Liver (tissue), 3 donors: ENCODE data around the gene SHB.

Source experiments
- CTCF ChIP-seq: fragments of 150-350 bp; IDR thresholded peaks from 2 replicates; pipeline ENCODE4 v1.5.1; 2017; ENCODE audit warnings: improper control_type of control experiment, low read depth, low read length; ENCODE audit not compliant: missing input control
- MAX ChIP-seq: IDR thresholded peaks from 2 replicates; pipeline ENCODE4 v1.6.1; 2016; ENCODE audit warnings: antibody characterized with exemption
- NR2F2 ChIP-seq: IDR thresholded peaks from 2 replicates; pipeline ENCODE4 v1.6.1; 2016; ENCODE audit warnings: antibody characterized with exemption
- REST ChIP-seq: IDR thresholded peaks from 2 replicates; pipeline ENCODE4 v1.6.1; 2016; ENCODE audit warnings: antibody characterized with exemption, mild to moderate bottlenecking
- TAF1 ChIP-seq: conservative IDR thresholded peaks from 2 replicates; pipeline ENCODE4 v1.6.1; 2016; ENCODE audit warnings: antibody characterized with exemption, mild to moderate bottlenecking
- donor health status: healthy.
- donor health status: healthy.

- no peak for TF ChIP-seq CTCF
- no peak for TF ChIP-seq REST
- TF ChIP-seq TAF1: no peak
- TF ChIP-seq MAX: no peak
- TF ChIP-seq NR2F2: no peak
These were observed 4.1 kb downstream of the SHB start for GRCh38 chr9:38064842-38065368.
